Lower leg skin (tissue), 3 donors: ENCODE data around the gene ZDHHC7.

Source experiments
- CTCF ChIP-seq, 3 donors: fragments of 450-650 bp; IDR thresholded peaks; one replicate each; pipeline ENCODE4 v1.5.1; 2016; ENCODE audit warnings: antibody characterized with exemption in 3 of 3, mild to moderate bottlenecking in 3 of 3, moderate library complexity in 2 of 3
- POLR2A ChIP-seq, 2 donors: fragments of 450-650 bp; IDR thresholded peaks; one replicate each; pipeline ENCODE4 v1.6.1; 2016 to 2017; ENCODE audit warnings: antibody characterized with exemption in 2 of 2, mild to moderate bottlenecking in 1 of 2, moderate library complexity in 1 of 2

DNA sequence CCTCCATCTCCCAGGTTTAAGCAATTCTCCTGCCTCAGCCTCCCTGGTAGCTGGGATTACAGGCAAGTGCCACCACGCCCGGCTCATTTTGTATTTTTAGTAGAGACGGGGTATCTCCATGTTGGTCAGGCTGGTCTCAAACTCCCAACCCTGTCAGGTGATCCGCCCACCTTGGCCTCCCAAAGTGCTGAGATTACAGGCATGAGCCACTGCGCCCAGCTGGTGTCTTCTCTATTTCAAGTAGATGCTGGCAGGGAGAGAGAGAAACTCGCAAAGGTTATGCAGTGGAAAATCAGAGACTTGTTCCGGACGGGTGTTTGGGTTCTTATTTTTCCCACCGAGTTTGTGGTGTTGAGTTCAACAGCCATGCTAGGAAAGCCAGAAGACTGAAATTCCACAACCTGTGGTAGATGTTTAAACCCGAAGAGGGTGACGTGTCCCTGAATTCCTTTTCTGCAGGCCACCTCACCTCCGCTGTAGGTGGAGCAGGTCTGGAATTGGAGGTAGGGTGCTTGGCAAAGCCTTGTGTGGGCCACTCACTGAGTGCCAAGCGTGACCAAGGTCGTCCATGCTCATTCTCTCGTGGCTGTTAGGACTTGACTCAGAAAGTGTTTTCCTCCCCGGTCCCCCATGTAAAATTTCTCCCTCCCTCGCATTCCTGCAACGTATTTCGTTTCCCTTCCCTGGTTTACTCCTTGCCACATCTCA is 7.3 kb upstream of the ZDHHC7 start:
- TF ChIP-seq CTCF (IDR thresholded peaks at IDR 0.05) (no peak), POLR2A (IDR thresholded peaks at IDR 0.05) (no peak)
